Stimulated activated CD8-positive, alpha-beta memory T cell treated with anti-CD3 and anti-CD28 coated beads, Interleukin-4, amount 100 ng/mL, for 1 hour (primary cell): ENCODE data around the gene SLIT3.

Experiments used
- DNase-seq, 2 donors: peaks; one replicate each; pipeline ENCODE4 v3.0.0-alpha.2; 2020; ENCODE audit warnings: low read depth in 2 of 2, low spot score in 1 of 2

Gene SLIT3

DNA sequence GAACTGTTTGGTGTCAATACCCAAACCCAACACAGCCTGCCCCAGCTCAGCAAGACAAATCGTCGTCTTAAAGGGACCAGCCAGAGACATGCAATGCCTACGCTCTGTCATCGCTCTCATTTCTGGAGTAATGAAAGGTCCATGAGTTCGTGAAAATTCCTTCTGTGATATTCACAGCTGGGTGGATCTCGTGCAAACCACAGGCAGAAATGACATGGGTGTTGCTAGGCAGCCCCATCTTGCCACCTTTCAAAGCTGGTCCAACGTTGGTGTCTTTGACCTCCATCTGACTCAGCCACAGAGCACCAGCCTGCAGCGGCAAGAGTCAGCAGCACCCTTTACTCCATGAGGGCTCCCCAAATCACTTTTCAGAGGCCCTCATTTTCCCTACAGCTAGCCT lies 215.3 kb downstream of the SLIT3 start:
- no peak for DNase-seq

DNA sequence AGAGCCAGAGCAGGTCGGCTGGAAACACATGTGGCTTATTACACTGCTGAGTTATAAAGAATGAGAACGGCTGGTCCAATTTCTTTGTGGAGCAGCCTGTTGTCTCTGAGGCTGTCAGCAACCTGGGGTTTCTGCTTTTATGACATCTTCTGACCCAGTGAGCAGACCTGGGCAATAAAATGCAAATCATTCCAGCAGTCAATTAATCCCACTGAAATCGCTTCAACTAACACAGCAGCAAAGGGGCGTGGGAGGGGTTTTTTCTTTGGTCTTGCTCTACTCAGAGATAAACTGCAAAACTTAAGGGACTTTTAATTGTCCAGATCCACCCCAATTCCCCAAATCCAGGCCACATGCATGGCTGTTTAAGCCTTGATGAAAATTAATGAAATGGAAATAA lies 215.7 kb downstream of the SLIT3 start:
- DNase-seq: no peak

DNA sequence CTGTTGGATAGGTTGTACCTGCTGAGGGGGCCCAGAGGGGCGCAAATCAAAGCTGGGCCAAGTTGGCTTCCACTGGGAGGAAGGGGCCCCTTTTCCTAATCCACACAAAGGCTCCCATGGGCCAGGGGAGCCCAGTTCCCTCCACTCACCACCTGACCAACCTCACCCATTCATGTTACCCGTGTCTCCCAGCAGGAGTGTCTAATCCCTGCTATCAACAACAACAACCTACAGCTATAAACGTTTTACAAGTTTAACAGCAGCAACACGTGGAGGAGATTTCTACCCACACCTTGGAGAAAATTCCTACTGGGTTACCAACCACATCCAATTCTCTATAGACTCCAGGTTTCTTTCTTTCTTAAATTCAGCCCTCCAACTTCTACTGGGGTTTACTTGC lies 216.2 kb downstream of the SLIT3 start:
- no peak for DNase-seq

DNA sequence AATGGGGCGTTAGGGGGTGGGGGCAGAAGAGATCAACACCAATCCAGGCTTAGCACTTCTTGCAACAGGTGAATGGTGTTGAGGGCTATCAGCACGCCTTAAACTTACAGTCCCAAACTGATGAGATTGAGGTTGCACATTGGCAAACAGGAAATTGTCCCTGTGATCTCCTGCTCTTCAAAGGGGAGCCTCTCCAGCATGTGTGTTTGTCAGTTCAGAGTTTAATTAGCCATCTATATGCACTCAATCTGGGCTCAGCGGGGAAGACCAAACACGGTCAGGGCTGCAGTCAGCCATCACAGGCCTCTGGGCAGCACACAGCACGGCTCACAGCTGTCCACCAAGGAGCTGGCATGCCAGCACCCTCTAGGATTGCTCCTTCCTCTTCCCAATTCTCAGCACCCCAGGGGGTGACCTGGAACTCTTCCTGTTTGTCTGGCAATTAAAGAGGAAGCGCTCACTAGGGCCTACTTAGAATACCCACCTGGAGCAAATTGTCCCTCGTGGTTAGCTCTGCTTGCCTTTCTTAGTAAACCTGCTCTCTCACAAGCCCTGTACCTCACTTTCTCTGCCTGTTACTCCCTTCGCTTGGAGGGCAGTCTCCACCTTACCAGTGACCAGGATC lies 217.4 kb downstream of the SLIT3 start:
- no peak for DNase-seq

DNA sequence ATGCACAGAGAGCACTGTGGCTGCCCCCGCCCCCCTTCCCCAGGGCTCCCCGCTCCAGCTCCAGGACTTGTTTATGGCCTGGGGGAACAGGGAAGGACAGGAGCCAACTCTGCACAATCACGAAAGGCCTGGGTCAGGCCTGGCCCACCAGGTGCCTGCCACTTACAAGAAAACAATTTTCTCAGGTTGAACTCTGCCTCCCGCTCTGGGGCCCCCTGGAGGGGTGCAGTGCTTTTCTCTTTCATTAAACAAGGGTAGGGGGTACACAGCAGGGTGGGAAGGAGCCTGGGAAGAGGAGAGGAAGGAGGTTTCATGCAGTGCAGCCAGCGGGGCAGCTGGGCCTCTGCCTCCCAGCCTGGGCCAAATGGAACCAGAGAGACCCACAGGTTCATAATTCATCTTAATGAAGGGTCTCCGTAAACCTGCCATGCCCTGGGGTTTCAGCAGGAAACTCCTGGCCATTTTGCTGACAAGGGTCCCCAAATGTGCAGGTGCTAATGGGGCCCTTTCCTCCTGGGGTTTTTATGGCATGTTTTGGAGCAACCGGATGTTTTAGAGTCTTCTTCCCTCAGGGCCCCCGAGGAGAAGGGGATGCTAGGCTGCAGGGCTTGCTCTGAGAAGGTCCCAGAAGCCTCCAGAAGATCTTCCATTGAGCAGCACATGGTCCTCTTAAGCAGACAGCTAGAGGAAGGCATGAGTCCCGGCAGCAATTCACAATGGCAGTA lies 219.8 kb downstream of the SLIT3 start:
- DNase-seq: no peak

DNA sequence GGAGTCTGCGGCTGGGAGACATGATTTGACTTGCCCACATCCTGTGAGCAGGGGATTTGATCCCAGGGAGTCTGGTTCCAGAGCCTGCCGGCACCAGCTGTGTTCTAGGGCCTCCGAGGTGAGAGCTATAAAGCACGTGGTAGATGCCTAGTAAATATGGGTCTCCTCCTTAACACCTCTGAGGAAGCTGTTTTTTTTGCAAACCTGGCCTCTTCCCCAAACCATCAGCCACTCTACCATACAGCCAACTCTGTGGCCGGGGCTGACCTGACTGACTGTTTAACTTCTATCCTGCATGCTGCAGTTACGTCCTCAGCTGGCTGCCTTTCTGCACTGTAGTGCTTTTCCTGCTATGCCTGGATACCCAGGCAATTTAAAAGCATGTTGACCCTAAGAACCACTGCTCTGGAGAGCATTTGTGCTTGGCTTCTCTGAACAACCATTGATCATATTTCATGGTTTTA lies 220.5 kb downstream of the SLIT3 start:
- DNase-seq: no peak

DNA sequence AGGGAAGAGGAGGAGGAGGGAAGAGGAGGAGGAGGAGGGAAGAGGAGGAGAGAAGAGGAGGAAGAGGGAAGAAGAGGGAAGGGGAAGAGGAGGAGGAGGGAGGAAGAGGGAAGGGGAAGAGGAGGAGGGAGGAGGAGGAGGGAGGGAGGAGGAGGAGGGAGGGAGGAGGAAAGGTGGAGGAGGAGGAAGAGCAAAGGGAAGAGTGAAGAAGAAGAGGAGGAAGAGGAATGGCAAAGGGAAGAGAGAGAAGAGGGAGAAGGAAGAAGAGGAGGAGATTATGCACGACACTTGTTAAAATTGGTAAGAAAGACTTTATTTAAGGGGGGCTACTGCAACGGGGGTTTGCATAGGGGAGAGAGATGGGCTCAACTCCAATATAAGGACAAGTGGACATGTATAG lies 221.2 kb downstream of the SLIT3 start:
- DNase-seq: no peak

DNA sequence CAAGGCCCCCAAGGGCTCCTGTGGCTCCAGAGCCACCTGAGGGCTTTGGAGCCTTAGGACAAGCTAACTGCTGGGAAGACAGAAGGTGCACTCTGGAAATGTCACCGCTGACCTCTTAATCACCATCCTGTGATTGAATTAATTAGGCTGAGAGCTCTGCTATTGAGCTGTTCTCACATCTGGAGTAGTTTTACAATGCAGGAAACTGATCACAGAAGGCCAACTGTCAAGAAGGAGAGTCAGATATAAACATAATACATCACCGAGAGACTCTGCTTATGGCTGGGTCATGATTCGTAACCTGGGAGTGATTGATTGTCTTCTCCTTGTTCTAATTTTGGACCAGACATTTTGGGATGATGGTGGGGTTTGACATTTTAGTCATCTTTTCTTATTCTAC lies 226.1 kb downstream of the SLIT3 start:
- DNase-seq: no peak

DNA sequence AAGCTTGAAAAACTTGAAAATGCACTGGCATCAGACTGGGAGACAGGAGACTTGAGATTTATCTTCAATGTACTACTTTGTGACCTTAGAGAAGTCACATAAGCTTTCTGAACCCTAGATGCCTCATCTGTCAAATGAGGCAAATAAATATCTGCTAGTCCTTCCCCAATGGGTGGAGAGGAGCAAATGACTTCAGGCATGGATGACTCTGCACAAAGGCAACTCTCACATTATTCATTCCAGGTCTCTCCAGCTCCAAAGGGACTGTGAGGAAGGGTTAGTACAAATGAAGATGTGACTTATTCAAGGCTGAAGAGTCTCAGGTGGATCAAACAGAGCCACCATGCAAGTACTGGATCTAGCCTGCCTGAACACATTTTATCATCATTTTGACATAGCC lies 228.7 kb downstream of the SLIT3 start:
- no peak for DNase-seq

DNA sequence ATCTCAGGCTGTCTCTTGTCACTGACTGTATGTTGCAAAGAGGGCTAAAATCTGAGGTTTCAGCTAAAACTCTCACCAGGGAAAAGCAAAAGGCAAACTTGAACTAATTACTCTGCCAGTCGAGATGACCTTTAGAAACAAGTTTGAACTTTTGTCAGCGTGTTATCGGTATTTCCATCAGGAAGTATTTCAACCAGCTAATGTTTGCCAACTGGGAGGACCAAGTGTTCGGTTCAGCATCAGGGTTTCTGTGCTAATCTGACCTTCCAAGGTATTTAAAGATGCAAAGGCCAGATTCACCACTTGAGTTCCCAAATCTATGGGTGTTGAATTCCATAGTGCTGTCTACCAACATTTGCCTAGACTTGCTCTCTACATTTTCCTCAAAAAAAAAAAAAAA lies 230.5 kb downstream of the SLIT3 start:
- no peak for DNase-seq

DNA sequence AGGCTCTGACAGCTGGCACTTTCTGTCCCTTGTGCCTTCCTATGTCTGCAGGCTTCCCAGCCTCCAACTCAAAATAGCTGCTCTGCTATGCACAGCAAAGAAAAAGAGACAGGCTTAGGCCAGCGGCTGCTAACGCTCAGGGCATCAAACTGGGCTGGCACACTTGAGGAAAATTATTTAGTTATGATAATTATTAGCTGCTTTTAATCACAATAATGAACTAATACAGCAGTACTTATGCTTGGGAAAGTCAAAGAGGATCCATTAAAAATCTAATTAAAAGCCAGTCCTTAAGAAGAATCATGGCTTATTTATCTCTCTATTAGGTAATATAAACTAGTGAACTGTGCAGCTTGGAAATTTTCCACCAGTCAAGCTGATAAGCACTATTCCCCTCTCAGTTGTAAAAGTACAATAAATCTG lies 233.2 kb downstream of the SLIT3 start:
- no peak for DNase-seq

DNA sequence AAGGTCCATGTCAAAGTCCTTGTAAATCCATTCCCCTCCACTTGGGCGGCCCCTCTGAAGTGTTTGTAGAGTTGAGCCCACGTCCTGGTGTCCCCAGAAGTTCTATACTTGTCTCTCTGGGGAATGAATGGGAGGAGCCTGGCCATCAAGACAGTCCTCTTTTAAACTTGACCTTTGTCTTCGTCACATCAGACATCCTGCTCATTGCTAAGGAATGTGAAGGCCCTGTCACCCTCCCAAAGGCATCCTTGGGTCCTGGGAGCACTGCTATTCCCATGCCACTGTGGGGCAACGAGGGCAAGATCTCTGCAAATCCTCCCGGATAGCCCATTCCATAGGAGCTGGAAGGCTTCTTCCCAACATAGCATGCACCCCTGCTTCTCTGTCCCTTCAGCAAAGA lies 235.5 kb downstream of the SLIT3 start:
- DNase-seq: no peak

DNA sequence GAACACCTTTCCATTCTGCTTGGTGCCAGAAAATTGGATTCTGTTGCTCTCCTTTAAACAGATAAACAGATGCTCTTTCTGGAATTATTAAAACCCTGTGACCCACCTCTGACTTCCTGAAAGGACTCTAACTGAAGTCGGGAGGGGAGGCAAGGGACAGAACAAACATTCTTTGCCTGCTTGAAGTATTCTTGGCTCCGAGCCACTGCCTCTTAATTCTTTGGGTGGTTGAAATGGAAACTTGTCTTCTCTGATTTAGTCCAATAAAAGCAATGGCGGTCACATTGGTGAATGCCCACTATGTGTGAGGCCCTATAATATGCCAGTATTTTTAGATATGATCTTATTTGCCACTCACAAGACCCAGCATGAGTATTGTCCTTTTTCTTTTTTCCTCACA lies 236.8 kb downstream of the SLIT3 start:
- no peak for DNase-seq

DNA sequence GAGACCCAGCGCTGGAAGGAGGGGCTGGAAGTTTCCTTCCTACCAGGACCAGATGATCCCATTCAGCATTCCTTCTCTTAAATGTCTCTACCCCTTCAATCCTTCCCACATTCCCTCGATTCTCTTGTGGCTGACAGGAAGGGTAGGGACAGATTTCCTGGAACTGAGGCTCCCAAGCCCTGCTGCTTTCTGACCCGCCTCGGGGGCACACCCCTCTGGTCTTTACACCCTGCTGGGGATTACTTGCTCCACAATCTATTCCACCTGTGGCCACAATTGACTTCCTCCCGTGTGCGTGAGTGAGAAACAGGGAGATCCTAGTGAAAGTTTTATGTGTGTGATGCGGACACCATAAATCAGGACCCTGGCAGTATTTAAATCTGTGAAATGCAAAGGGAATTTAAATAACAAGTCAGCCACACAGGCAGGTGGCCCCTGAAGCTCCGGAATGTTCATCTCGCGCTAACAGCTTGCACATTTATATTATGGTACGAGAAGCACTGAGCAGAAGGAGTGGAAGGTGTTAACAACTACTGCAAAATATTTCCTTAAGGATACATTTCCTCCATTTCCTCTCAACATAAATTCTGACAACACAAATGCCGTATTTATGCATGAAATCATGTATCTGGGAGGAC lies 237.5 kb downstream of the SLIT3 start:
- DNase-seq: no peak

DNA sequence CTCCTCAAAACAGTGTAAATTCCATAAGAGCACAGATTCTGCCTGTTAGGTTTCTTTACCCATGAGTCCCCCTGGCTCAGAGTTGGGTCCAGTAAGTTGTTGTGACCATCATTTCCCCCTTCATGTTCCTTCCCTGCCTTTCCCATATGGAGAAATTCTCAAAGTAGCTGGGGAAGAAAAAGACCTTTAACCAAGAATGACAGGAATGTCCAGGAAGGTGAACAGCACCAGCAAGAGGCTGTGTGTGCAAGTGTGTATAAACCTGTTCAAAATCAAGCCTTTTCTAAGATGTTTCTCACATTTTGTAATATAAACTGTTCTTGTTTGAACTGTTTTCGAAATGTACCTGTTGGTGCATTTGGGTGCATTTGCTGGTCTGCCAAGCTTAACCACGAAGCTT lies 238.2 kb downstream of the SLIT3 start:
- DNase-seq: no peak

DNA sequence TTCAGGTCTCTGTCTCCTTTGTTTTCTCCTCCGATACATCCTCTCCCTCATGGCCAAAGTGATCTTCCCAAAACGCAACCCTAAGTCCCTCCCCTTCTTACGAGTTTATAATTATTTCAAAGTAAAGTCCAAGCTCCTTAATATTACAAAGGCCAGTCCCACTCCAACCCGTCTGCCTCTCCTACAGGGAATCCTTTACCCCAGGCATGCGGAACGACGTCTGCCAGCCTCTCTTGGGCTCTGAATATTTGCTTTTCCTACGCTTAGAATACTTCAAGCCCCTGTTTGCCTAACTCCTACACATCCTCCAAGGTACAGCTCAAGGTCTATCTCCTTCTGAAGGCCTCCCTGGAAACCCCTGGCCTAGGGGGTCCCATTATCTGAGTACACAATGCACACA lies 246.4 kb downstream of the SLIT3 start:
- no peak for DNase-seq

DNA sequence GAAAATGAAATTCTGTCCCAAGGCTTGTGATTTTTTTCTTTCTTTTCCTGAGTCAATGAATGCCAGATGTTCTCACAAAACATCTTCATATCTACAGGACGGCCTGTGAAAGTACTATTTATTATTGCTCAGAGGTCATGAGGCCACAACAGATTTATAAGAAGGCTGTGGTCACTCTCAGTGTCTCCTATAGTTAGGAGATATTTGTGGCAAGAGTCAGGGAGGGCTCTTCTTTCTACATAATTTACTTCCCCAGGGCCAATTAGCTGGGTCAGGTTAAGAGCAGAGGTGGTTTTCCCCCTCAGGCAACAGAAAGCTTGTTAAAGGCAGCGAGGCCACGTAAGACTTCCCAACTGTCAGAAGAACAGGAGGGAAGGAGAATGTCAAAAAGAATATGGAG lies 248.7 kb downstream of the SLIT3 start:
- DNase-seq: no peak

DNA sequence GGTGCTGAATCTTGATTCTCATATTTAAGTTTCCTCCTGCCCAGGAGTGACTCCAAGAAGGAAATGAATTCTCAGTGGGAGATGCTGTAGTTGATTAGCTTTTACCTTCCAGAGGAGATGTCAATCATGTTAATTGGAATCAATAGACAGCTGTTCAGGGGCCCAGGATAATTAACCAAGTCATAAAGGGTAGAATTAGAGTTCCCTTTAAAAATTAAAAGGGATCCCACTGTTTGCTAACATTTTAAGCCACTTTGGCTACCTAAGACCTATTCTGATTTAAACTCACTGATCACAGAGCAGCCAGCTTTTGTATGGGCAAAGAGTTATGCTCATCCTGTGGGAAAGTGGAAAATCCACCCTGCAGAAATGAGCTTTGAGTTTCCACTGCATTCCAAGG lies 249.6 kb downstream of the SLIT3 start:
- no peak for DNase-seq

DNA sequence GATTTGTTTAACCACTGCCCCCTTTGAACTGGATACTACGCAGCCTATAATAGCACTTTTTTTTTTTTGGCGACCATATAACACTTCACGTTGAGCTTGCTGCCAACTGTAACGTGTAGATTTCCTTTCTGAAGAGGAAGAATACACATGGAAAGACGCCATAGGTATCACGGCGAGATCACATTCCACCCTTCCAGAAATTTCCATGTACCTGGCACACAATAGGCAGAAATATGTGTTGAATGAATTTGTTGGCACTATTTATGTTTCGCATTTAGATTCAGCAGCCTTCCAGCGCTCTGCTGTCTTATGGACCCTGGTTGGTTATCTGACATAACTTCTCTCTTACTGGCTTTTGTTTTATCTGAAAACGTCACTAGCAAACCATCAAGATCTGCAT lies 250.3 kb downstream of the SLIT3 start:
- no peak for DNase-seq

DNA sequence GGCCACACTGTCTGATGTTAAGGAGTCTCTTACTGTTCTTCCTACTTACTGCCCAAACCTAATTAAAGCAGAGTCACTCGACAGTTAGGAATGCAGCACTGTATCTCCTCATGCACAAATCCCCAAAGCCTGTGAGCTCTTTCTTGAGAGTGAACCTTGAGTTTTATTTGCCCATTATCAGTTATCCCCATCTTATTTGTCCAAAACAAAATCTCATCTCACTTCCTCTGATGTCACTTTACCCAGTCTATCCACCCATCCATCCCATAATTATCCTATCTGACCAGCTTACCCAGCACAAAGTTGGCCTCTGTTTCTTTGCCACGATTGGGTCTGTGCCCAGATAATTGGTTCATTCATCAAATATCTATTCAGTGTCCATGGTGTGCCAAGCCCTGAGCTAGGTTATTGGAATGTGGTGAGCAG lies 250.8 kb downstream of the SLIT3 start:
- DNase-seq: no peak

DNA sequence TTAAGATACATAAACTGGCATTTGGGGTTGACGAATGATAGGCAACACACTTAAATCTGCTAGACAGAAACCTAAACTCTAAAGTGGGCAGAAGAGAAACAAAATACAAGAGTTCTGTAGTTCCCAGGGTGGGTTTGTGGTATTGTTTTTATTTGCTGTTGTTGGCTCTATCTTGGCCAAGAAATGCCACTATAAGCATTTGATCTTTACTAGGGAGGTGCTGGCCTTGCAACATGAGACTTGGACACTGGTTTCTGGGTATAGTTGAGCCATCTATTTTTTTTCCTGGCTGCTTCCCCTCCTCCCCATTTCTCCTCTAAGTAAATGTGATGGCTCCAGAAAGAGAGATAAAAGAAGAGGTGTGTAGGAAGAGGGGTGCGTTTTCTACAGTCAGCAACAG lies 251.2 kb downstream of the SLIT3 start:
- DNase-seq: no peak
